ENCODE measurements around the gene MID2.
"Not testable (repeated sequence)": the region's sequence is repeated elsewhere in the genome, so short reads cannot be mapped to it uniquely, and the experiment has no call there.

The MID2 gene

DNA sequence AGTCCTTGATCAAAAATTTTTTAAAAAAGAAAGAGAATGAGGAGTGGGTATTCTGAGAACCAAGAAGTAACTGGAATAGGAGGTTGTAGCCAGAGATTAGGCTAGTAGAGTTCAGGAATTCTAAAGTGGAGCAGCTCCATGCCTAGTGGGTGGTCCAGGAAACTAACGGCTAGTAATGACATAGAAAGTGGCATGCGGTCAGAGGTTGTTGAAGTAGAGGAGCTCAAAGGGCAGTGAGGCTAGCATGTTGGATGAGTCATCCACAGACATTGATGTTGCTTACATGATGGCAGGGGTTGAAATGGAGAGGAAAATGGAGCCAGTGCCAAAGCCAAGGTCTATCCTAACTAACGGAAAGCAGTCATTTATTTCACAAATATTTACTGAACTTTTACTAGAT is 114.4 kb downstream of the MID2 start:
- DNase-seq (ENCODE audit: low read depth in 3 of 3, low spot score in 1 of 3): no peak

- DNase-seq (ENCODE audit: low read depth in 3 of 3, low spot score in 1 of 3): not testable (repeated sequence)
Measured at GRCh38 chrX:107955337-107955736, 129.7 kb downstream of the MID2 start.

DNA sequence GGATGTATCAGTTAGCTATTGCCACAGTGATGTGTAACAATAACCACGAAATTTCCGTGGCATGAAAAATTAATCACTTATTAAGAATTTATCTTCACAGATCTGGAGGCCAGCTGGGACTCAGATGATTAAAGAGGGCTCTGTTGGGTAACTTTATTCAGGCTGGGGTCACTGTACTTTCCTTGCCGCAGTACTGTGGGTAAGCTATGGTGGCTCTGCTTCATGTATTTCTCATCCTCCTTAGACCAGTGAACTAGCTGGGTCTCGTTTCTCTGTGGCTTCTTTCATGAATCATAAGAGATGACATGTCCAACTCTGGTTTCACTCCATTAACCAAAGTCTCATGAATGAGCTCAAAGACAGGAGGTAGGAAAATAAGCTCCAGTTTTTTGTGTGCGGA is 143.0 kb downstream of the MID2 start:
- DNase-seq (ENCODE audit: low read depth in 3 of 3, low spot score in 1 of 3): no peak

GRCh38 chrX:107970073-107970472 is 144.4 kb downstream of the MID2 start:
- no peak for DNase-seq (ENCODE audit: low read depth in 3 of 3, low spot score in 1 of 3)

DNA sequence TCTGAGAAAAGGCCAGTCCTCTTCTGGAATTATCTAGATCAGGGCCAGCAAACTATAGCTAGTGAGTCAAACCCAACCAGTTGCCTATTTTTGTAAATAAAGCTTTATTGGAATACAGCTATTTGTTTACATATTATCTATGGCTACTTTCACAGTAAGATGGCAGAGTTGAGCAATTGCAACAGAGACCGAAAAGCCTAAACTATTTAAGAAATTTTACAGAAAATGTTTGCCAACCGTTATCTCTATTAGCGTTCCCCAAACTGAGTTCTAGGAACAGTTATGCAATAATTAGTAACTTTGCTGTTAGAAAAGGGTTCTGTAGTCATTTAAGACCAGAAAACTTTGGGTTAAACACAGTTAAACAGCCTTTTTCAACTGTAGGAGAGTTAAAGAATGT is 146.0 kb downstream of the MID2 start:
- no peak for DNase-seq (ENCODE audit: low read depth in 3 of 3, low spot score in 1 of 3)
